NCI-H460 (cell line): ENCODE results near the gene OMA1. TPM values are rescaled to one million over a fixed set of nuclear protein-coding genes. Genes with fewer than 3 reads are reported as not detected.
"Not testable (repeated sequence)": the region's sequence is repeated elsewhere in the genome, so short reads cannot be mapped to it uniquely, and the experiment has no call there.

ENCODE experiments used
- DNase-seq: peaks from one replicate; pipeline ENCODE4 v3.0.0-alpha.2; 2016; ENCODE audit warnings: low read depth; ENCODE audit errors: extremely low read depth
- polyA plus RNA-seq: library from polyadenylated mRNA; depleted of rRNA; stranded (reverse); fragments of >200 nt; gene quantifications from 2 replicates; pipeline ENCODE4 v1.2.3, GENCODE V29; 2014; cell fraction: nucleus; rRNA removed
- total RNA-seq: library from RNA; depleted of rRNA; stranded (reverse); fragments of >200 nt; shearing (Covaris generic); gene quantifications from 2 replicates; pipeline ENCODE4 v1.2.3, GENCODE V29; 2014; rRNA removed

Gene OMA1
- 14.4 and 17.5 TPM in 2 replicates for total RNA-seq
- 31.9 and 67.6 TPM in 2 replicates for polyA plus RNA-seq

- DNase-seq: peak; percentile 92
Measured at GRCh38 chr1:58546520-58547308, at the start of gene OMA1. TSS of gene OMA1 (minus strand) at chr1:58546726. CDS start at chr1:58539294, 7,432 bp downstream.

GRCh38 chr1:58594546-58594945, 48.0 kb upstream of the OMA1 start:
- no peak for DNase-seq

- DNase-seq: no peak
Measured at GRCh38 chr1:58592522-58593134, 46.1 kb upstream of the OMA1 start.

GRCh38 chr1:58591806-58592205, 45.3 kb upstream of the OMA1 start:
- no peak for DNase-seq

- no peak for DNase-seq
Measured at GRCh38 chr1:58590019-58590418, 43.5 kb upstream of the OMA1 start.

- DNase-seq: no peak
Measured at GRCh38 chr1:58588396-58588795, 41.9 kb upstream of the OMA1 start.

- DNase-seq: no peak
Measured at GRCh38 chr1:58587667-58588066, 41.1 kb upstream of the OMA1 start.

GRCh38 chr1:58586271-58586670, 39.7 kb upstream of the OMA1 start:
- no peak for DNase-seq

- DNase-seq: no peak
Measured at GRCh38 chr1:58585581-58586151, 39.1 kb upstream of the OMA1 start.

- DNase-seq: no peak
Measured at GRCh38 chr1:58585166-58585565, 38.6 kb upstream of the OMA1 start.

GRCh38 chr1:58584082-58584895, 37.8 kb upstream of the OMA1 start:
- DNase-seq: peak; percentile 45

- DNase-seq: no peak
Measured at GRCh38 chr1:58583496-58583895, 37.0 kb upstream of the OMA1 start.

GRCh38 chr1:58582143-58582542, 35.6 kb upstream of the OMA1 start:
- DNase-seq: not testable (repeated sequence)

- no peak for DNase-seq
Measured at GRCh38 chr1:58581641-58582040, 35.1 kb upstream of the OMA1 start.

GRCh38 chr1:58580186-58580585, 33.7 kb upstream of the OMA1 start:
- DNase-seq: no peak

- DNase-seq: no peak
Measured at GRCh38 chr1:58577654-58578030, 31.1 kb upstream of the OMA1 start.

GRCh38 chr1:58576727-58577653, 30.5 kb upstream of the OMA1 start, which contains the start of gene TACSTD2:
TSS of gene TACSTD2 (minus strand) at chr1:58577252. CDS start at chr1:58577156, 96 bp downstream.
- no peak for DNase-seq

GRCh38 chr1:58576325-58576726, 29.8 kb upstream of the OMA1 start:
- no peak for DNase-seq

- no peak for DNase-seq
Measured at GRCh38 chr1:58575551-58576324, 29.2 kb upstream of the OMA1 start.
